GM10847 (cell line): ENCODE results near the gene BUB1B.

Experiments used
- POLR2A ChIP-seq: IDR thresholded peaks from 2 replicates; pipeline ENCODE4 v1.6.1; 2011; ENCODE audit not compliant: insufficient read length; ENCODE audit errors: extremely low read depth

BUB1B gene

DNA sequence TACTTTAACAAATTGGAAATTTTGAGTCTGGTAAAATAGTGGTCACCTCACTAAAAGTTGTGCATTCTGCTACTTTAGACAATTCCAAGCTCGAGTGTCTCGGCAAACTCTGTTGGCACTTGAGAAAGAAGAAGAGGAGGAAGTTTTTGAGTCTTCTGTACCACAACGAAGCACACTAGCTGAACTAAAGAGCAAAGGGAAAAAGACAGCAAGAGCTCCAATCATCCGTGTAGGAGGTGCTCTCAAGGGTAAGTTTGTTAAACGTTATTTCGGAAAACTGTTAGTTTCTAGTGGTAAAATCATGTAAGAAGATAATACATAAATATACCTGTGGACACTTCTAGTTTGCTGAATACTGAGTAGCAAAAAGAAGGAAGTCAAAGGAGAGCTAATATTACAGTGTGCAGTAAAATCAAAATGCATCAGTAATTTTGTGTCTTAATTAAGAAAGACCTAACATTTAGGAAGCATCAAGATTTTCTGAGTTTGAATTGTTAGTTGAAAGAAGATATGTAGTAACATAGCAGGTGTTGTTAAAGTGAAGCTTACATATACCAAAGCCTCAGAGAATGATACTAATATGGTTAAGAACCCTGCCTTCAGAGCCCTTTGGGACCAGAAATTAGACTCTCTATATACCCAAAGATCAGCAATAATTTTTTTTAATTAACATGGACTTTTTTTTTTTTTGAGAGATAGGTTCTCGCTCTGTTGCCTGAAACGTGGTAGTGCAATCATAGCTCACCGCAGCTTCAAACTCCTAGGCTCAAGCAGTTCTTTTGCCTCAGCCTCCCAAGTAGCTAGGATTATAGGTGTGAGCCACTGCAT, 23.0 kb downstream of the BUB1B start:
- TF ChIP-seq POLR2A: no peak

DNA sequence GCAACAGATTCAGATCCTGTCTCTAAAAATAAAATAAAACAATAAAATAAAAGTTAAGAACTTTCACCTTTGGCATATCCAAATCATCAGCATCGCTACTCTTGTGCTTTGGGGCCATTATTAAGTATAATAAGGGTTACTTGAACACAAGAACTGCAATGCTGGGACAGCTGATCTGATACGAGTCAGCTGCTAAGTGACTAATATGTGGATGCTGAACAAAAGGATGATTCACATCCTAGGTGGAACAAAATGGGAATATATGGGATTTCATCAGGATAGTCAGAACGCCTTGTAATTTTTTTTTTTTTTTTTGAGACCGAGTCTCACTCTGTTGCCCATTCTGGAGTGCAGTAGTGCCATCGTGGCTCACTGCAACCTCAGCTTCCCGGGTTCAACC, 29.7 kb downstream of the BUB1B start:
- no peak for TF ChIP-seq POLR2A

GRCh38 chr15:40192942-40193341, 32.1 kb downstream of the BUB1B start:
- no peak for TF ChIP-seq POLR2A

- no peak for TF ChIP-seq POLR2A
Measured at GRCh38 chr15:40197434-40197833, 36.6 kb downstream of the BUB1B start.

DNA sequence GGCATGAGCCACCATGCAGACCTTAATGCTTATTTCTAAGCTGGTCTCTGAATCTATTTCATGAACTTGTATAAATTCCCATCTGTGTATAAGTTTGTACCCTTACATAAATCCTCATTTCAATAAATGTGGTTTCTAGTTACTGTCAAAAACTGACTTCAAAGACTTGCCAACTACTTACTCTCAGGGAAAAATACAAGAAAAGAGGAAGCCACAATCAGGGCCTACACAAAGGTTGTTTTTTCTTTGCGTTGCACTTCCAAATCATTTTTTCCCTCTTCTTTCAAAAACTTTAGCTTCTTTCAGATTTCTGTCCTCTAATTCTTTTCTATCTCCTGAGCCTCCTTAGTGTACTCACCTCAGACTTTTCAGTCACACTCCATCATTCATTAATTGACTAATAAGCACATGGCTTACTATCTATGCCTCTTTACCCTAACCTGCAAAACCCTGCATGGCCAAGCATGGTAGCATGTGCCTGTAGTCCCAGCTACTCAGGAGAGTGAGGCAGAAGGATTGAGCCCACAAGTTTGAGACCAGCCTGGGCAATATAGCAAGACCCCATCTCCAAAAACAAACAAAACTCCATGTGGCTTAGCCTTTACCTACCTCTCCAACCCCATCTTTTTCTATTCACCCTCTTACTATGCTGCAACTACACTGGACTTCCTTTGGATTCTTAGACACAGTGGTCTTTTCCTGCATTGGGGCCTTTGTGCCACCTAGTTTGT, 37.7 kb downstream of the BUB1B start:
- no peak for TF ChIP-seq POLR2A

DNA sequence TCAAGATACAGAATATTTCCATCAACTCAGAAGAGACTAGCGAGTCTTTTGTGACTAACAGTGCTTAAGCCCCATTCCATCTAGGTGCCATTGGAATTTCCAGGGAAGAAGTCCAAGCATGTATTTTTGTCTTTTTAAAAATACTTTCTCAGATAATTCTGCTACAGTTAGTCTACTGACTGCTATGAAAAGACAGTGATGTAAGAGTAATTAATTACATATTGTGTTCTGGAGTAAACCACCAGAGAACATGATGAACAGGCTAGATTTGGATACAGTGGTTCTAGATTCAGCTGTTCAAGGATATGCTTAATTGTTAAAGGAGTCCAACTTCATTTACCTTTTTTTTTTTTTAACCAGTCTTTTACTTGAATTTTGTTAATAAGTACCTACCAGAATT, 43.2 kb downstream of the BUB1B start:
- TF ChIP-seq POLR2A: no peak

GRCh38 chr15:40217166-40217824, 56.4 kb downstream of the BUB1B start:
- no peak for TF ChIP-seq POLR2A

- no peak for TF ChIP-seq POLR2A
Measured at GRCh38 chr15:40219801-40220200, 58.9 kb downstream of the BUB1B start.

DNA sequence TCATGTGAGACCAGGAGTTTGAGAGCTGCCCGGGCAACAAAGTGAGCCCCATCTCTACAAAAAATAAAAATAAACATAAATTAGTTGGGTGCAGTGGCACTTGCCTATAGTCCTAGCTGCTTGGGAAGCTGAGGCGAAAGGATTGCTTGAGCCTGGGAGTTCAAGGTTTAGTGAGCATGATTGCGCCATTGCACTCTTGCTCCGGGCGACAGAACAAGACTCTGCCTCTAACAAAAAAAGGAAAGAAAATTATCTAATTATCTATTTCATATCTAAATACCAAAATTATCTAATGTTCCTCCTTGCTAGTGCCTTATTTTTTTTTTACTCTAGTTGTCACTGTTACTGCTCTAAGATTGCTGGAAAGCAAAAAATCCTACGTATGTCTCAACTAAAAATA, 61.3 kb downstream of the BUB1B start:
- no peak for TF ChIP-seq POLR2A

- TF ChIP-seq POLR2A: no peak
Measured at GRCh38 chr15:40226736-40227135, 65.9 kb downstream of the BUB1B start.

DNA sequence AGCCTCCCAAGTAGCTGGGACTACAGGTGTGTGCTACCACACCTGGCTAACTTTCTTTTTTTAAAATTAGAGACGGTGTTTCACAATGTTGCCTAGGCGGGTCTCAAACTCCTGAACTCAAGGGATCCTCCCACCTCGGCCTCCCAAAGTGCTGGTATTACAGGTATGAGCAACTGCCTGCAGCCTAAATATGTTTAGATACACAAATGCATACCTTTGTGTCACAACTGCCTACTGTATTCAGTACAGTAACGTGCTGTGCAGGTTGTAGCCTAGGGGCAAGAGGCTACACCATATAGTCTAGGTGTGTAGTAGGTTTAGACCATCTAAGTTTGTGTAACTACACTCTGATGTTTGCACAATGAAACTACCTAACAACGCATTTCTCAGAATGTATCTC, 68.4 kb downstream of the BUB1B start:
- no peak for TF ChIP-seq POLR2A

DNA sequence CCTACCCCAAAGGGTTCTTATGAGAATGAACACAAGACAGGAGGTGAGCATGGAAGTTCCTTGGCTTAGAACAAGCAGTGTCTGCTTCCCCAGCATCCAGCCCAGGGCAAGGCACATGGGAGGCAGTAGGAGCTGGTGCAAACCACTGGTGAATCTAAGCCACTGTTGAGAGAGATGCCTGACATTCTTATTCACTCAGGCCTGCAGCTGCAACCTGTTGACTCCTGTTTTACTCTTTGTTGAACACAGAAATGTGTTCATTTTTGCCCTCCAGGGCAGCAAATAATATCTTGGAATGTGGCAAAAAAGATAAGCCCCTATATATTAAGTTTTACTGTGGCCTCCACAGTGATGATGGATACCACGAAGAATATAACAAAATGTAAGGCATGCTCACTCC, 69.1 kb downstream of the BUB1B start:
- TF ChIP-seq POLR2A: no peak

DNA sequence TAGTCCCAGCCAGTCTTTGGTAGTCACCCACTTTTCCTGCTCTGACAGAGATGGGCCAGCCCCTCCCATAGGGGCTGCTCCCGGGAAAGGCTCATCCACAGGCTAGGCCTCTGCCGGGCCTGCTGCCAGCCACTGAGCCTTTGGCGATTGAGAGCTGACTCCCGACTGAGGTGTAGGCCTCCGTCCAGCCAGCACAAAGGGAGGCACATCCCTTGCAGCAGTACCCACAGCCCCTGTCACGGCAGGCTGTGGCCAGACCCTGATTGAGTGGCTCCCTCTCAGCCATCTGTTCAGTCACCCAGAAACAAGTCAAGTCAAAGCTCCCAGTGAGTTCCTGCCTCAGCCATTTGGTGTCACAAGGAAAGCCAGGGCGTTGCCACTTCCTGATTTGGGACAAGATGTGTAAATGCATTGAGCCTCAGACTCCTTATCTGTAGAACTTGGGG, 71.8 kb downstream of the BUB1B start:
- TF ChIP-seq POLR2A: no peak

DNA sequence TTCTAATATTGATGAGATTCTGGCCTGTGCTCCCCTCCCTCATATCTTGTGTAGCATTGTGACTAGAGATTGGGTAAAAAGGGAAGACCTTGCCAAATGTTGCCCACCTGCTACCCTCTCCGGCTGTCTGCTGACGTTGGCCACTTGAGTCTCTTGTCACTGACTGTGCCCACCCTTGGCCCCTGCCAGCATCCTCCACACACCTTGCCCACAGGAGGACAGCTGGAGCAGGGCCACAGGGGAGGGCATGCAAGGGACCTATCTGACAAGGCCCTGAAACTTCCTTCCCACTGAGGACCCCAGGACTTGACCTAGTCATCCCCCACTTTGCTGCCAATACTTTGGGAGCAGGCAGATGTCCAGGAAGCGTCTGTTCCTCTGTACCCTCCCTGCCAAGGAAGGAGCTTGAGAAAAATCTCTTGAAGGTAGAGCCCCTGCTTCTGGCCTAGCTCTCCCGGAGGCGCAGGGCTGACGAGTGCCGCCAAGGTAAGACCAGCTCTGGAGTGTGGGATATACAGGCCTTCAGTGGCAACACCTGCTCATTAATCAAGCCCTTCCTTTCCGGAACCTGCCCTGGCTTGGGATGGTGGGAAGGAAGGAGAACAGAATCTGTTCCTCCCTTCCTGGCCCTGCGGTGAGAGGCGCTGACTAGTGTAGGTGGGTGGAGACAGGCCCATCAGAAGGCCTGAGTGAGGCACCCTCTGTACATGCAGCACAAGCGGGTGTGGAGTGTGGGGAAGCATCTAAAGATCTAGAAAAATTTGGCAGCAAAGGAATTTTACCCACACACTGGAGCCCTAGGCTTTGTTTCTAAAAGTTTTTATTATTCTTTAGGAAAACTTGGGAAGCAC, 73.1 kb downstream of the BUB1B start:
- no peak for TF ChIP-seq POLR2A

GRCh38 chr15:40234783-40235182, 73.9 kb downstream of the BUB1B start:
- TF ChIP-seq POLR2A: no peak
